HTERT RPE-1 (cell line): Measurements from ENCODE around the gene PIM3.
"Not testable (repeated sequence)": the region's sequence is repeated elsewhere in the genome, so short reads cannot be mapped to it uniquely, and the experiment has no call there.

ENCODE experiments used
- in situ Hi-C: fragments of 300-500 bp; cut with MboI; formaldehyde crosslinking; loops from 4 replicates; pipeline ENCODE4 v1.14.3; 2020; ENCODE audit warnings: low sequenced_read_pairs

Gene PIM3

DNA sequence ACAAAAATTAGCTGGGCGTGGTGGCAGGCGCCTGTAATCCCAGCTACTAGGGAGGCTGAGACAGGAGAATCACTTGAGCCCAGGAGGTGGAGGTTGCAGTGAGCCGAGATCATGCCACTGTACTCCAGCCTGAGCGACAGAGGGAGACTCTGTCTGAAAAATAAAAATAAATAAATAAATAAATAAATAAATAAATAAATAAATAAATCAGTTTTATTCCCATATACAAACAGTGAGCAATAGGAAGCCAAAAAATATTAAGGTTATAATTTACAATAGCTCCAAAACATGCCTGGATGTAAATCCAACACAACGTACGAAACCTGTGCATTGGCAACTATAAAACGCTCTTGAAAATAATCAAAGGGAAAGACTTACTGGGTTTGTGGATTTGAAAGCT lies 21.2 kb downstream of the PIM3 start:
- in situ Hi-C loops: not testable (repeated sequence)

DNA sequence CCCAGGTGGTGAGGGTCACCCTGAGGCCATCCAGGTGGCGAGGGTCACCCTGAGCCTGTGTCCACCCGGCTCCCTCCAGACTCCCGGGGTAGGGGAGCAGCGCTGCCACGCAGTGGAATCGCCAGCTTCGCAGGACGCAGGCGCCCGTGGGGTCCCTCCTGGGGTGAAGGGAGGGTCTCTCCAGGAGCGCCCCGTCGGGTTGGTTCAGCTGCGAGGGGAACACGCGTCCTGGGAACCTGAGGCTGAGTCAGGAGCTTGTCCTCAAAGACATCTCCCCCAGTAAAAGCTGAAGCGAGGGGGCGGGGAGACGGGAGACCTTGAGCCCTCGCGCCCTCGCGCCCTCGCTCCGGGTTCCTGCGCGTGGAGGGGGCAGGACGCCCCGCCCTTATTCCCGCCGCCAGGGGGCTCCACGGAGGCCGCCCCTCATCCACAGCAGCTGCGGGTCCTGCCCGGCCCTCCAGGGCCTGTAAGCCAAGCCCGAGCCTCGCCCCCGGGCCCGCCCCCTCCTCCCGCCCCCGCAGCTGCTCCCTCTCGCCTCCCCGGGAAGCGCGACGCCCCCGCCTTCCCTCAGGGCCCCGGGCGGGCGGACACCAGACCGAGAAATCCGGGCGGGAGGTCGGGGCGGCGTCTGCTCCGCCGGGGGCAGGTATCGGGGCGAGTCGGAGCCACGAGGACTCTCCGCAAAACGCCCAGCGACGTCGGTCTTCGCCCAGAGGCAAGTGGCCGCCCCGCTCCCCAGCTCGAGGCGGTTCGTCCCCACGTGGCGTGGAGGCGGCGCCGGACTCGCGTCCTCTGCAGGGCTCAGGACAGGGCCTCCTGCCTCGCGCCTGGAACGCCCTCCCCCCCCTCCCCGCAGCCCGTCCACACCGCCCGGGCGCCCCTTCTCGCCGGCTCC lies 22.8 kb downstream of the PIM3 start:
- in situ Hi-C loops: no loop called here

DNA sequence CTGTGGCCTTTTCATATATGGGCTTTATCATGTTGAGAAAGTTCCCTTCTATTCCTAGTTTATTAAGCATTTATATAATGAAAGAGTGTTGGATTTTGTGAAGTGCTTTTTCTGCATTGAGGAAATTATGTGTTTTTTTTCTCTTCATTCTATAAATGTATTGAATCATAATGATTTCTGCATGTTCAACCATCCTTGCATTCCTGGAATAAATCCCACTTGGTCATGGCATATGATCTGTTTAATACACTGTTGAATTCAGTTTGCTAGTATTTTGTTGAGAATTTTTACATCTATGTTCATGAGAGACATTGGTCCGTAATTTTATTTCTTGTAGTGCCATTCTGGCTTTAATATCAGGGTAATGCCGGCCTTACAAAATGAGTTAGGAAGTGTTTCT lies 25.8 kb downstream of the PIM3 start:
- in situ Hi-C loops: no loop called here

DNA sequence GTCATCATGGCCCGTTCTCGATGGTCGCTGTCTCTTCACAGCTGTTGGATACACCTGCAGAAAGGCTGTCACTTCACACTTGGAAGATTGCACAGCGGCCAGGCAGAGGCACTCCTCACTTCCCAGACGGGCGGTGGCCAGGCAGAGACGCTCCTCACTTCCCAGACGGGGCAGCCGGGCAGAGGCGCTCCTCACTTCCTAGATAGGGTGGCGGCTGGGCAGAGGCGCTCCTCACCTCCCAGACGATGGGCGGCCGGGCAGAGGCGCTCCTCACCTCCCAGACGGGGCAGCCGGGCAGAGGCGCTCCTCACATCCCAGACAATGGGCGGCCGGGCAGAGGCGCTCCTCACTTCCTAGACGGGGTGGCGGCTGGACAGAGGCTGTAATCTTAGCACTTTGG lies 29.3 kb downstream of the PIM3 start:
- in situ Hi-C loops: not testable (repeated sequence)

DNA sequence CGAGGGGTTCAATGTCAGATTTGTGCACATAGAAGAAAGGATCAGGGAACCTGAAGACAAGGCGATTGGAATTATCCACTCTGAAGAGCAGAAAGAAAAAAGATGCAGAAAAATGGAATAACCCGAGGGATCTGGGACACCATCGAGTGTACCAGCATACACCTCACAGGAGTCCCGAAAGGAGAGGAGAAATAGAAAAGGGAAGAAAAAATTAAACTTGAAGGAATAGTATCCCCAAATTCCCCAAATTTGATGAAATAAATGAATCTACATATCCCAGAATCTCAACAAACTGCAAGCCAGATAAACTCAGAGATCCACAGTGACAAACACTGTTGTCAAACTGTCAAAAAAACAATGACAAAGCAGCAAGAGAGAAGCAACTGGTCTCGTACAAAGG lies 30.6 kb downstream of the PIM3 start:
- in situ Hi-C loops: no loop called here

DNA sequence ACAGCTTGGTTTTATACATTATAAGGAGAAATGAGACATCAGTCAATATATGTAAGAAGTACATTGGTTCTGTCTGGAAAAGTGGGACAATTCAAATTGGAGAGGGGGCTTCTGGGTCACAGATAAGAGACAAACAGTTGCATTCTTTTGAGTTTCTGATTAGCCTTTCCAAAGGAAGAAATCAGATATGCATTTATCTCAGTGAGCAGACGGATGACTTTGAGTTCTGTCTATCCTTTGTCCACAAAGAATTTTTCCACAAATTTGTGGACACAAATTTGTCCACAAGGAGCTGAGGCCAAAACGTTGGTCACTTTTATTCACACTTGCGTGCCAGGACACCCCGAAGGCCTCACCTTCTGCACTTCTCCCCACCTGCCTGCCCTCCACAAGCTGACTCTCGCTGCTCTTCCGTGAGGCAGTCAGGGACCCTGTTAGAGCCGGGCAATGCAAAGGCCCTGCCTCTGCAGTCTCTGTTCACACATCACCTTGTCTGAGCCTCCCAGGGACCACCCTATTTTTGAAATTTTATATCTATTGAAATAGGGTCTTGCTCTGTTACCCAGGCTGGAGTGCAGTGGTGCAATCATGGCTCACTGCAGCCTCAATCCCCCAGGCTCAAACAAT lies 31.4 kb downstream of the PIM3 start:
- in situ Hi-C loops: no loop called here

- in situ Hi-C loops: no loop called here
These were observed 32.5 kb downstream of the PIM3 start for GRCh38 chr22:49992921-49993648.

DNA sequence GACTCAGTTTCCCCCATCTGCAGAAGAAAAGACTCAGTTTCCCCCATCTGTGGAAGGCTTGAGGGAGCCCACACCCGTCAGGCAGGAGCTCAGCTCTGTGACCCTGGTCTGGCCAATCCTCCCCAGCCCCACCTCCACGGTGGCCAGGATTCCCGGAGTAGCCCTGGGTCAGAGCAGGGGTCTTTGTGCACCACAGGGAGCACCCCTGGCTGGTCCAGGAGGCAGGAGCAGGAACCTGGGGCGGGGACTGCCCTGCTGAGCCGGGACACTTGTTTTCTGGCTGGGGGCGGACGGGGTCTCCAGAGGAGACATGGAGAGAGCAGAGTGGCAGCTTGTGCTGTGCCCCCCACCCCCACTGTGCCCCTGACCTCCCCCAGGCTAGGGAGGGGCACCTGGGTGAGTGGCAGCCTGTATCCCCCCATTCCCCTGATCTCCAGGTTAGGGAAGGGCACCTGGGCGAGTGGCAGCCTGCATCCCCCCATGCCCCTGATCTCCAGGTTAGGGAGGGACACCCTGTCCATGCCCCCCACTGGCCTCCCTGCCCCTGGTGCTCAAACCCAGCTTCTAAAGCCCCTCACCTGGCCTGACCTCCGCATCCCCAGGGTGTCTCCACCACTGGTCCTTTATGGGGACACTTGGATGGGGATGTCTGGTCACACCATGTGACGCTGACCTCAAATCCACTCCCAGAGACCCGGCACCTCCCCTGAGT lies 33.2 kb downstream of the PIM3 start:
- in situ Hi-C loops: no loop called here

DNA sequence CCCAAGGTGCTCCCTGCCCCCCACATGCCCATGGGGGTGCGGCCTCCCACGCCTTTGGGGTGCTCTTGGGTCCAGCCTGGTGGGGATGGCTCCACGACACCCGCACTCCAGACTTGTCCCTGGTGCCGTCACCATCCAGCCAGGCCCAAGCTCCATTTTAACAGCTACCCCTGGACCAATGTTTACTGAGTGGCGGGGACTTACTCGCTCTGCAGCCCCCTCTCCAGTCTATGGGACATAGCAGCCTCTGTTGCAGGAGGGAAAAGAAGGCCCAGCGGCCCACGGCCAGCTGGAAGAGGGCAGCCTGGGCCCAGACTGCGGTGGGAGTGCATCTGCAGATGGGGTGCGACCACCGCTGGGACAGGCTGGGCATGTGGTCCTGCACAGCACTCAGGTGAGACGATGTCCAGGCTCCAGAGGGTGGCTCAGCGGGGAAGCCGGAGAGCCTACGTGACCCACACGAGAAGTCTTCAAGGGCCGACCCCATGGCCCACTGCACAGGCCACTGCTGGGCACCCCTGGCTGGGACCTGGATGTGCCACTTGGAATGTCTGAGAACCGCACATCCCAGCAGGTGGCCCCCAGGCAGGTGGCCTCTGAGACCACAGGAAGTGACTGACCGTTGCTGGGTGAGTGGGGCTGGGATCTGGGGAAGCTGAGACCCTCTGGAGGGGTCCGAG lies 33.9 kb downstream of the PIM3 start:
- in situ Hi-C loops: no loop called here

GRCh38 chr22:49995041-49995360 lies 34.4 kb downstream of the PIM3 start:
- in situ Hi-C loops: no loop called here

GRCh38 chr22:49995361-49996118 lies 35.0 kb downstream of the PIM3 start:
- in situ Hi-C loops: no loop called here

- in situ Hi-C loops: no loop called here
These were observed 35.5 kb downstream of the PIM3 start for GRCh38 chr22:49996119-49996517.

- in situ Hi-C loops: no loop called here
These were observed 36.1 kb downstream of the PIM3 start for GRCh38 chr22:49996518-49997250.

- in situ Hi-C loops: no loop called here
These were observed 36.7 kb downstream of the PIM3 start for GRCh38 chr22:49997251-49997599.

GRCh38 chr22:49997932-49998717 lies 37.6 kb downstream of the PIM3 start:
- in situ Hi-C loops: no loop called here

DNA sequence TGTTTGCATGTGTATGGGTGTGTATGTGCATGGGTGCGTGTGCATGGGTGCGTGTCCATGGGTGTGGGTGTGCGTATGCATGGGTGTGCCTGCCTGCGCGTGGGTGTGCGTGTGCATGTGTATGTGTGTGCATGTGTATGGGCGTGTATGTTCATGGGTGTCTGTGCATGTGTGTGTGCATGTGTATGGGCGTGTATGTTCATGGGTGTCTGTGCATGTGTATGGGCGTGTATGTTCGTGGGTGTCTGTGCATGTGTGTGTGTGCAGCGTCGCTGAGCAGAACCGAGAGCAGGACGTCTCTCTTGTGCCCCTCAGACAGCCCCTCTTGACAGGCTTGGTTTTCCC lies 38.1 kb downstream of the PIM3 start:
- in situ Hi-C loops: no loop called here

DNA sequence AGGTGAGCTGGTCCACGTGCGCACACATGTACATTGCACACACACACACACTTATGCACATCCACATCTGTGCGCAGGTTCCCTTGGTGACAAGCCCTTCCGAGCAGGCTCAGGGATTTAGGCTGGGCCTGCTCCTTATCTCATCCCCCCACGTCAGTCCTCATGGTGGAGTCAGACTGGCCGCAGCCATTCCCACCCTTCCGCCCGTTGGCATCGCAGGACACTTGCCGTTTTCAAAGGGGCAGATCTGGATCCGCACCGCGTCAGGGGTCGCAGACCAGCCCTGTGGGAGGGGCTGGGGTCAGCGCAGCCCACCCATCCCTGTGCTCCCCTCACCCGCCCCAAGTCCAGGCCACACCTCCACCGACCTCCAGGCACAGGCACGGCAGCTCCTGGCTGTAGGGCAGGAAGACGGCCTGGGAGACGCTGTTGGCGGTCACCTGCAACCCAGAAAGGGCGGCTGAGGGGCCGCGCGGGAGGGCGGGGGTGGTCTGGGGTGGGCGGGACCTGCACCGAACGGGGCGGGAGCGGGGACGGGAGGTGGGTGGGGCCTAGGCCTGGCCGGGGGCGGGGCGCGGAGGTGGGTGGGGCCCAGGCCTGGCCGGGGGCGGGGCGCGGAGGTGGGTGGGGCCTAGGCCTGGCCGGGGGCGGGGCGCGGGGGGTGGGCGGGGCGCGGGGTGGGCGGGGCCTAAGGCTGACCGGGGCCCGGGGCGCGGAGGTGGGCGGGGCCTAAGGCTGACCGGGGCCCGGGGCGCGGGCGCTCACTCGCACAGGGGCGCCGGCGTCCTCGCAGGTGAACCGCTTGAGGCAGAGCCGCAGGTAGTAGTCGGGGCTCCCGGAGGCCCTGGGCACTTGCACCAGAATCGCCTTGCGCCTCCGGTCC lies 38.7 kb downstream of the PIM3 start:
- in situ Hi-C loops: no loop called here
